ENCODE data around the gene WDR1. TPM values are rescaled to one million over a fixed set of nuclear protein-coding genes. Genes with fewer than 3 reads are reported as not detected.

The WDR1 gene
- total RNA-seq = 245 TPM
- long read RNA-seq, transcript WDR1-203 (15 exons, 3,142 nt) = major isoform, 275 of 401 reads
- long read RNA-seq, partial matches to known transcripts = 98 of 401 reads
- long read RNA-seq, other reads (novel, unspliced or antisense) = 25 of 401 reads

- peak; percentile 99 for DNase-seq (ENCODE audit: low spot score)
- intact Hi-C loops (cut with DNase I) = loop anchor here (2.0 kb wide), 2 partner anchors 20 to 98 kb away; no protein-coding TSS in a partner anchor
Observed at GRCh38 chr4:10116569-10117358, at the start of gene WDR1. Gene WDR1 (minus strand): TSS chr4:10116799. CDS start chr4:10116666, 133 bp downstream.

DNA sequence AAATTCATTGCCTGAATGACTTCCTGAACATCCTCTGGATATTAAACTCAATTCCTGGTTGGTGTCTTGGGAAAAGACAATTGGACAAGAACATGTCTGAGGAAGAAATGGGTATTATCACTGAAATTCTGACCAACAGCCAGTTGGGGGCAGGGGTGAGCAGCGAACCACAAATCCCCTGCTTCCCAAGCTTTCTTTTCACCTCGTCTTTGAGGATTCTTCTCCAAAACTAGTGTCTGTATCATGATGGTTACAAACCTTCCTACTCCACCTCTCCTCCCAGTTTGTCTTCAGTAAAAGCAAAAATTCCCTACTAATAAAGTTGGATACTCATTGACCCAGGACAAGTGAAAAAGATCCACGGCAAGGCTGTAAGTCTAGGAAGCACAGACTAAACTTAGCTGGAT, 48.3 kb upstream of the WDR1 start:
- intact Hi-C loops (cut with DNase I) = loop anchor here (5.0 to 10.0 kb wide), 3 partner anchors 137 to 292 kb away; partner anchors contain the start of gene ZNF518B
- no peak for DNase-seq (ENCODE audit: low spot score)

GRCh38 chr4:10163296-10163695, 46.7 kb upstream of the WDR1 start:
- intact Hi-C loops (cut with DNase I) = loop anchor here (5.0 to 10.0 kb wide), 3 partner anchors 139 to 294 kb away; partner anchors contain the start of gene ZNF518B
- DNase-seq (ENCODE audit: low spot score) = no peak

GRCh38 chr4:10162341-10163000, 45.9 kb upstream of the WDR1 start:
- intact Hi-C loops (cut with DNase I) = loop anchor here (5.0 to 10.0 kb wide), 3 partner anchors 140 to 295 kb away; partner anchors contain the start of gene ZNF518B
- no peak for DNase-seq (ENCODE audit: low spot score)

DNA sequence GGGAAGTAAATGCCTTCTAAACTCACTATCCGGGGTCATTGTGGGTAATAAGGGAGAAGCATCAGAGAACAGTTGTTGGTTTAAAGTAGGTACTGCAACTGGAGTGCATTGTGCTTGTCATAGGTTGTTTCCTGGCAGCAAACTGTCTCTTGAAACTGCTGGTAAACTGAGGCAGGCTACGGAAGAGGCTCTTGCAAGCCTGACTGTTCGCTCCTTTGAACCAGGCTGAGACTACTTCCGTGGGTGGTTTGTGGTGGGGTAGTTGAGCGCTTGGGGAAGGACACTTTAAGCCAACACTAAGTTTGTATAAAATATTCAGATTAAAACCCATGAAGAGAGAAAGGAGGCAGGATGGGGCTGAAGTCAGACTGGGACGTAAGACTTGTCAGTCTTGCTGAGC, 45.2 kb upstream of the WDR1 start:
- intact Hi-C loops (cut with DNase I) = loop anchor here (5.0 to 10.0 kb wide), 3 partner anchors 140 to 295 kb away; partner anchors contain the start of gene ZNF518B

DNA sequence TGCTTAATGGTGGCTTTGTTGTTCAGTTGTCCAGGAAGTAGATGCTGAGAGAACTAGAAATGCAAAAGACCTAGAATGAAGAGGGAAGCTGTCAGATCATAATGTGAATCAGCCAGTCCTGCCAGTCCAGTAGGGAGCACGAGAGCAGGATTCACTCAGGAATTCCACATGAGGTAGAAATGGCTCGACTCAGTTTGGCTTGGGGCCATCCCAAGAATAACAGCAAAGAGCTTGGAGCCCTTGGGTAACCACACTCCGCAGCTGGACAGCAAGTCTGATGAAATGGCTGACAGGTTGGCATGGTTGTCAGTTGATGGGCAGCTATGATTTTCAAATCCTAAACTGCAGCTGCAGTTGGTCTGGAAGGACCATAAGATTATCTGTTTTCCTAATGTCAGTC, 44.5 kb upstream of the WDR1 start:
- intact Hi-C loops (cut with DNase I) = loop anchor here (5.0 to 10.0 kb wide), 3 partner anchors 141 to 296 kb away; partner anchors contain the start of gene ZNF518B
- DNase-seq (ENCODE audit: low spot score) = no peak

More for the DNA sequence above, 45.2 kb upstream of the WDR1 start:
- DNase-seq (ENCODE audit: low spot score) = no peak

DNA sequence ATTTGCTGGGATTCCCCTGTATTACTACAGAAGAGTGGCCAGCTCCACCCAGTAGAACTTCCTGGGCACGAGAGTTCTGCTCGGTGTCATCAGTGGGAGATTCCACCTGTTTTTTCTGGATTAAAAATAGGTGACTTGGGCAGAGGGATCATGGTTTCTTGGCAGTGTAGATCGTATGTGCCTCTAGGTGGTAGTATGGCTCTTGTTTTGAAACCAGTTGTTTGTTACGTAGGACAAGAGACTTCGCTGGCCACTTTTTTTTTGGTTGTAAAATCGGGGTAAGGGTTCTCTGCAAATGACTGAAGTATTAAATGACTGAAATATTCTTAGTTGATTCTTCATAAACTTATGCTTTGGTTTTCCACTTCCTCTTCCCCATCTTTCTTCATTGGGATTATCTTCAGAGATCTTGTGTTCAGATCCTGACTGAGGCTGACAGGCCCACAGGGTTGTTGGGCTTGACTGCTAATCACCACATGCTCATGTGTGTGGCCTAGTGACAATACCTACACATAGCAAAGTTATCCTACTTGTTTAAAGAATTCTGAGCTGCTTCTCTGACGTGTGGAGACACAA, 43.8 kb upstream of the WDR1 start:
- DNase-seq (ENCODE audit: low spot score) = no peak
- intact Hi-C loops (cut with DNase I) = loop anchor here (1.0 to 10.0 kb wide), 4 partner anchors 142 to 390 kb away; partner anchors contain the start of gene ZNF518B

GRCh38 chr4:10159671-10160070, 43.1 kb upstream of the WDR1 start:
- intact Hi-C loops (cut with DNase I) = loop anchor here (1.0 to 10.0 kb wide), 4 partner anchors 143 to 391 kb away; partner anchors contain the start of gene ZNF518B

GRCh38 chr4:10158333-10158942, 41.8 kb upstream of the WDR1 start:
- no peak for DNase-seq (ENCODE audit: low spot score)
- intact Hi-C loops (cut with DNase I) = no loop called here

More at GRCh38 chr4:10159671-10160070, 43.1 kb upstream of the WDR1 start:
- DNase-seq (ENCODE audit: low spot score) = no peak

DNA sequence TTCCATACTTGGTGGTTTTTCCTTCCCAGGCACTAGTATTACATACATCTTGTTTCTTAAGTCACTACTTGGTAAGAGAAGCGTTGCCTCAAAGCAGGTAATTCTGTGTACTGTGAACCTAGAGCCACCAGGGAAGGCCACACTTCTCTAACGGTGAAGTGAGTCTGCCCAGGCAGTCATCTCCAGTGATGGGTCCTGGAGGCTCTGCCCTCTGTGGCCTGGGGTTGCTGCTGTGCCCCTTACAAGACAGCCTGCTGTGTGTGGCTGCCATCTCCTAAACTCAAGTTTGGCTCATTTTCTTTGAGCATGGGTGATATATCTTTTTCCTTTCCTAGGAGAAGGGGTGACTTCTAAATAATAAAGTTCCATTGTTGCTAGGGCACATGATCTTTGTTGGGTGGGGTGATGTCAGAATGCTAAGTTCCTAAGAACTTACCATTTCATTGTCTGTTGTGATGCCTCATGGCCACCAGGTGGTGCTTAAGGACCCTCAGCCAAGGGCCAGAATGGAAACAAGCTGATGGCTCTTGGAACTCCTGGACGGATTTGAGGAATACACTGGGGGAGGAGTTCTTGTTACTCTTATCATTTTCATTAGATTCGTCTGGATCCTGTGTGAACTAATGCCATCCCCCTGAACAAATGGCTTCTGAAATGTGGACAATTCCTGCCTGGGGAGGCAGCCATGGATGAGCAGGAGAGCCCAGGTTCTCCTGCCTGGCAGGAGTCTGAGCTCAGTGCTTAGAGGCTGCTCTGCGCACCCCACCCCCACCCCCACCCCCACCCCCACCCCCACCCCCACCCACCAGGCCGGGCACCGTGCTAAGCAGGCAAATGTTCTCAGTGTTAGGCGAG, 41.1 kb upstream of the WDR1 start:
- no peak for DNase-seq (ENCODE audit: low spot score)
- intact Hi-C loops (cut with DNase I) = no loop called here

DNA sequence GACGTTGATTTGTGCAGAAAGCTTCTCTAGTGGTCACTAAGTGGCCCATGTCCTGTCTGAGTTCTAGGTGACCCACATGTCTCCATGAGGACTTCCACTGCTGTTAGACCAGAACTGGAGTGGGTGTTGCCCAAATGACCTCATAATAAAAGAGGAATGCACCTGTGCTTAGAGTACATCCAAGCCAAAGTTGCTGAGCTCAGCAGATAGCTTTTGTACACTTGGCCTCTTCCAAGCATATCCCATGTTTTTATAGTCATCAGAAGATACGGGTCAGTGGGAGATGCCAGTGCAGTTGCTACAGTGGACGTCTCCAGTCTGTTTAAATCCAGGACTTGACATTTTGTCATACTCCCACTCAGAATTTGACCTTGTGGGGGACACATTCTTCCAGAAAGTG, 37.6 kb upstream of the WDR1 start:
- intact Hi-C loops (cut with DNase I) = no loop called here

DNA sequence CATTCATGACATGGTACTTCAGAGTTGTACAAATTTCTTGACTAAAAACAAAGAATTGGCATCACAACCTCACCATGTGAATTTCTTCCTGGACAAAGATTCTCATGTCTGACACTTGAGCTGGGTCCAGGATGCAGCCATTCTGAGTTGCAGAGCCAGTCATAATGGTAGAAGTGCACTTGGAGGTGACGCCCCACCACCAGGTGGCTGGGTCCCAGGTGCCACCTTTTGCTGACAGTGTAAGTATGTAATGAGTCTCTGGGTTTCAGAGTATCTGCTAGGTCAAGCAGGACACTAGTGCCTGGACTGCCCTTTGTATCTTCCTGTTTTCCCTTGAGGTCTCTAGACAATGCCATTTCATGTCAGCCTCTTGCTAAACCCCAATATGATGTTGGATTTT, 36.6 kb upstream of the WDR1 start:
- DNase-seq (ENCODE audit: low spot score) = no peak
- intact Hi-C loops (cut with DNase I) = no loop called here

More for the DNA sequence above, 37.6 kb upstream of the WDR1 start:
- DNase-seq (ENCODE audit: low spot score) = no peak

DNA sequence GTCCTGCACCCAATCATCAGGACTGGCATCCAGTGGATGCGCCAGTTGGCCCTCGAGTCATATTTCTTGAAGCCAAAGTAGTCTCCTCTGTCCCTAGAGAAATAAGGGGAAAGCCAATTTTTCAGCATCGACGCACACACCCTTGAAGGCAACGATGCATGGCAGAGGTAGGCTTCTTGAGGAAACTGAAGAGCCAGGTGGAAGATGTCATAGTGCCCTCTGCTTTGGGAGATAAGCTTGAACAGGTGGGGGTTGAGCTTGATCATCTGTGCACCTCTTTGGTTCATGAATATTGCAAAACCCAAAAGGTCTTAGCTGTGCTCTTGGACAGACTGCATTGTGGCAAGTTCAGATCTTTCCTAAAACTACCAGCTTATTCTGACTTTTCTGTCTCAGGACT, 34.6 kb upstream of the WDR1 start:
- DNase-seq (ENCODE audit: low spot score) = no peak
- intact Hi-C loops (cut with DNase I) = no loop called here

- intact Hi-C loops (cut with DNase I) = no loop called here
- no peak for DNase-seq (ENCODE audit: low spot score)
Observed at GRCh38 chr4:10144966-10145365, 28.4 kb upstream of the WDR1 start.

GRCh38 chr4:10144479-10144878, 27.9 kb upstream of the WDR1 start:
- DNase-seq (ENCODE audit: low spot score) = no peak
- intact Hi-C loops (cut with DNase I) = no loop called here

- intact Hi-C loops (cut with DNase I) = no loop called here
- no peak for DNase-seq (ENCODE audit: low spot score)
Observed at GRCh38 chr4:10143171-10143570, 26.6 kb upstream of the WDR1 start.

GRCh38 chr4:10140866-10141759, 24.5 kb upstream of the WDR1 start:
- intact Hi-C loops (cut with DNase I) = no loop called here
- DNase-seq (ENCODE audit: low spot score) = no peak

Data from cardiac septum (tissue), 1 donor.